Mucosa of stomach (tissue), 1 donor: Measurements from ENCODE around the gene KIF19.

Source experiments
- H3K27me3 ChIP-seq: one replicate; pipeline ENCODE4 v1.7.0; 2013; ENCODE audit warnings: mild to moderate bottlenecking, low read length; ENCODE audit not compliant: control insufficient read depth, insufficient read depth
- H3K36me3 ChIP-seq: one replicate; pipeline ENCODE4 v1.7.0; 2013; ENCODE audit warnings: low read length; ENCODE audit not compliant: control insufficient read depth, insufficient read depth
- H3K4me1 ChIP-seq: one replicate; pipeline ENCODE4 v1.7.0; 2013; ENCODE audit warnings: mild to moderate bottlenecking, low read length; ENCODE audit not compliant: control insufficient read depth, insufficient read depth
- H3K4me3 ChIP-seq: one replicate; pipeline ENCODE4 v1.7.0; 2013; ENCODE audit warnings: low read length
- H3K9ac ChIP-seq: one replicate; pipeline ENCODE4 v1.7.0; 2013; ENCODE audit warnings: mild to moderate bottlenecking, low read length, moderate library complexity
- H3K9me3 ChIP-seq: one replicate; pipeline ENCODE4 v1.7.0; 2013; ENCODE audit warnings: mild to moderate bottlenecking, low read length, moderate library complexity; ENCODE audit not compliant: control insufficient read depth
- donor health status: Pancreatic carcinoma.

KIF19 gene

DNA sequence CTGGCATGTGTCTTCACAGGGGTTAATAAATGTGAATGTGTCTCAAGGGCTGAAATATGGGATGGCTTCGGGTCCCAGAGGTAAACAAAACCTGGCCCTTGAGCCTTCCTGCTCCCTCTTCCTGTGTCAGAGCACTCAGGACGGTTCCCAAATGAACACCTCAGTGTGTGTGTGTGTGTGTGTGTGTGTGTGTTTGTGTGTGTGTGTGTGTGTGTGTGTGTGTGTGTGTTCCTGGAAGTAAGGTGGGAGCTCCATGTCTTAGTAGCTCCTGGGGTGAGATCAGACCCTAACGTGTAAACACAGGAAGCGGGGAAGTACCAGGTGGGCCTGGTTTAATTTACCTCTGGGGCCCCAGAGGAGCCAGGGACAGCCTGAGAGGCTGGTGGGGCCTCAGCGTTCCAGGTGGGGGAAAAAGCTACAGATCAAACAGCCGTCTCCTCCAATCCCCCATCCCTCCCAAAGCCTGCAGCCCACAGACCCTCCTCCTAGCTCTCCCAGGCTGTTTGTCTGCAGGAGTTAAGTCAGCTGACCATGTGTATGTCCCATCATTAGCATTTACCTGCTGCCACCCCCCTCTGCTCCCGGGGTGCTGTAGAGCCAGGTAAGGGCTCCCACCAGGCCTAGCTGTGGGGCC, 6.1 kb downstream of the KIF19 start:
- Histone ChIP-seq H3K9ac (no peak overlapping the region), H3K4me3 (no peak overlapping the region), H3K27me3 (peaks cover 20% of the 10 kb centered on the region), H3K4me1 (no peaks in the 10 kb centered on the region), H3K36me3 (no peaks in the 10 kb centered on the region), H3K9me3 (no peaks in the 10 kb centered on the region)

DNA sequence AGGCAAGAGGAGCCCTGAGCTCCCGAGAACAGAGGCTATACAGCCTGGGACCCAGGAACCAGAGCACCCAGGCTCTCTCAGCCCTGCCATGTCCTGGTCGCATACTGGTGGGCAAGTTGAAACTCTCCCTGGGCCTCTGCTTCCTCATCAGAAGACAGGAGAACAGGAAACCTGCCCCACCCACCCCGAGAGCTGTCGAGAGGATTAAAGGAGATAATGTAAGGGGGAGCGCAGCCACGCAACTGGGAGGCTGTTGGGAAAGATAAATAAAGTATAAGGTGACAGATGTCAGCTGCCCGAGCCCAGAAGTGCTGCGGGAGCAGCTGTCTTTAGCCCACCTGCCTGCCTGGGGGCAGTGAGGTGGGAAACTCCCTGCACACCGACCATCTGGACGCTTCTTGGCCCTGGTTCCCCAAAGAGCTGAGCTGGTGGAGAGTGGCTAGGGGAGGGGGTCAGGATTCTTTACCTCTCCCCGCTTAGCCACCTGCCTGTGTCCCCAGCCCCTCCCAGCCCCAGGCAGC, 6.8 kb downstream of the KIF19 start:
- no peak overlapping the region for H3K9ac ChIP-seq
- H3K27me3 ChIP-seq, result peaks cover 19% of the 10 kb centered on the region
- no peaks in the 10 kb centered on the region for H3K36me3 ChIP-seq
- no peaks in the 10 kb centered on the region for H3K4me1 ChIP-seq
- H3K9me3 ChIP-seq, result no peaks in the 10 kb centered on the region
- H3K4me3 ChIP-seq, result no peak overlapping the region

DNA sequence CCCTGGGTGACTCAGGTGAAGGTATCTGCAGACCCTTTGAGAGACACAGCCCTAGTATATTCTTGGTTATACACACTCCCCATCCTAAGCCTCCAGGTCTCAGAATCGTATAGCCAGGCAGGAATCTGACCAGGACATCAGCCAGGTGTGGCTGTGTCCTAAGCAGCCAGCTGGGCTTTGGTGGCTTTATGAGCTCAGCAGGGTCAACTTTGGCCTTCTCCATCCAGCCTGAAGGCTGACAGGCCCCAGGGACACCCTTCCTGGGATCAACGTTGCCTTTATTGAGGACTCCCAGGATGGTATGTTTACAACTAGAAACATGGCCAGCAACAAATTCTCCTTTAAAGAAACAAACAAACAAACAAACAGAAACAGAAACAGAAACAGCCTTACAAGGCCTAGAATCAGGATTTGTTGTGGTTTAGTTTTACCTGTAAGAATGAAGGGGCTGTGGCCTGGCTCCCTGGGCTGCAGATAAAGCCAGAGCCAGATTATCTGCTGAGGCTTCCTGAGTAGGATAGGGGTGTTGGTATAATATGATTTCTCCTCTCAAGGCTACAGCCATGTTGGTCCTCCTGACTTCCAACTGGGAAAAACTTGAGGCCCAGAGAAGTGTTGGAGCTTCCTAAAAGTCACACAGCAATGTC, 8.5 kb downstream of the KIF19 start:
- Histone ChIP-seq H3K36me3 (no peaks in the 10 kb centered on the region), H3K9me3 (no peaks in the 10 kb centered on the region), H3K4me1 (no peaks in the 10 kb centered on the region), H3K4me3 (no peak overlapping the region), H3K27me3 (peaks cover 16% of the 10 kb centered on the region), H3K9ac (no peak overlapping the region)

DNA sequence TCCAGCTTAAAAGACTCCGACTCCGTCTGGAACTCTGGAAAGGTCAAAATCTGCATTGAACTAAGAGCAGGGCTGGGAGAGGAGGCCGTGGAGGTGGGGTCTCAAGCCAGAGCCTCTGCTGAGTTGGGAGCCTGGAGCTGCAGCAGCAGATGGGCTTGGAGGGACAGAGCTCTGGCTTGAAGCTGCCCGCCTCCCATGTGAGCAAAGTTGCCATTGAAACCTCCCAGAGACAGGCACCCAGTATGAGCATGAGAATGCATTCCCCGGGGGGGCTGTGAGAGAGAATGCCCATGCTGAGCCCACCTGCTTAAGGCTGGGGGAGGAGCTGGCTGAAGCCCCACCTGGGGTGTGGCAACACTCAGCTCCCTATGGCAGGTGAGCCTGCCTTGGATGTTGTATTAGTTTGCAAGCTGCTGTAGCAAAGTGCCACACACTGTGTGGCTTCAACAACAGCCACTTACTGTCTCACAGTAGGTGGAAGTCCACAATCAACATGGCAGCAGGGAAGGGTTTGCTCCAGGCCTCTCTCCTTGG, 9.6 kb downstream of the KIF19 start:
- H3K4me1 ChIP-seq, result no peaks in the 10 kb centered on the region

DNA sequence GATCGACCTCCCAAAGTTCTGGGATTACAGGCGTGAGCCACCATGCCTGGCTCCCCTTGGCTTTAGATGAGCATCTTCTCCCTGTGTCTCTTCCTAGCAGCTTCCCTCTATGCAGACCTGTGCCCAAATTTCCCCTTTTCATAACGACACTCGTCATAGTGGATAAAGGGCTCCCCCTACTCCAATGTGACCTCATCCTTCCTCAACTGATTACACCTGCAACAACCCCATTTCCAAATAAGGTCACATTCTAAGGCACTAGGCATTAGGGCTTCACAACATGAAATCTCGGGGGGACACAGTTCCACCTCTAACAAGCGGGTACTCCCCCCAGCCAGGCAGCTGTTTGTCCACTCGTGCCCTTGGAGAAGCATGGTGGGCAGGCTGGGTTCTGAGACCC, 10.3 kb downstream of the KIF19 start:
- H3K4me3 ChIP-seq, result no peak overlapping the region
- no peak overlapping the region for H3K9ac ChIP-seq
- H3K9me3 ChIP-seq, result no peaks in the 10 kb centered on the region
- H3K27me3 ChIP-seq, result peaks cover 8% of the 10 kb centered on the region
- H3K4me1 ChIP-seq, result no peaks in the 10 kb centered on the region
- H3K36me3 ChIP-seq, result no peaks in the 10 kb centered on the region

More for the DNA sequence above, 9.6 kb downstream of the KIF19 start:
- Histone ChIP-seq H3K27me3 (peaks cover 13% of the 10 kb centered on the region), H3K9ac (no peak overlapping the region), H3K36me3 (no peaks in the 10 kb centered on the region), H3K4me3 (no peak overlapping the region), H3K9me3 (no peaks in the 10 kb centered on the region)

DNA sequence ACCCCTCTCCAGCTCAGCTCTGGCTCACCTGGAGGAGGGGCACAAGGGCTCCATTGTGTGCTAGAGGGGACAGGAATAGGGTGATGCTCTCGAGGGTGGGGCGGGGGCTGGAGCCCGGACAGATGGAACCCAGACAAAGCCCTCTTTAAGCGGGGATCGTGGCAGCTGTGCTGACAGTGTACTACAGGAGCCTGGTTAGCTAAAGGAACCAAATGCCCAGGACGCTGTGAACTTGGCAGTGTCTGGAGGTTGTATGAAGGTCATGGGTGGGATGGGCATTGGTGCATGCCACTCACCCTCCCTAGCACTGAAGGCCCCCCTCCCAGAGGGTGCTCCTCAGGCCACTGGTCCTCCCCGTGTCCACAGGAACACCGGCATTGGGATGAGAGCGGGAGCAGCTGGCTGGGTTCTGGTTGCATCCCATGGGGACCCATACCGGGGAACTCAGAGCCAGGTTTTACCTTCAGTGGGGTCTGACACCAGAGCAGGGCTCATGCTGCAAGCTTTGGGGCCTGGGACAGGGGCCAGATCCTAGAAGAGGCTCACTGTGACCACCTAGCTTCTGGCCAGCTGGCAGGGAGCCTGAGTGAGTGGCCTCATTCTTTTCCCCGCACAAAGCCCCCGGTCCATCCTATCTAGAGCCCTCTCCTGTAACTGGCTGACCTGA, 11.9 kb downstream of the KIF19 start:
- no peaks in the 10 kb centered on the region for H3K36me3 ChIP-seq
- no peak overlapping the region for H3K4me3 ChIP-seq
- H3K9ac ChIP-seq, result no peak overlapping the region
- no peaks in the 10 kb centered on the region for H3K4me1 ChIP-seq
- no peaks in the 10 kb centered on the region for H3K9me3 ChIP-seq
- H3K27me3 ChIP-seq, result peaks cover 6% of the 10 kb centered on the region

DNA sequence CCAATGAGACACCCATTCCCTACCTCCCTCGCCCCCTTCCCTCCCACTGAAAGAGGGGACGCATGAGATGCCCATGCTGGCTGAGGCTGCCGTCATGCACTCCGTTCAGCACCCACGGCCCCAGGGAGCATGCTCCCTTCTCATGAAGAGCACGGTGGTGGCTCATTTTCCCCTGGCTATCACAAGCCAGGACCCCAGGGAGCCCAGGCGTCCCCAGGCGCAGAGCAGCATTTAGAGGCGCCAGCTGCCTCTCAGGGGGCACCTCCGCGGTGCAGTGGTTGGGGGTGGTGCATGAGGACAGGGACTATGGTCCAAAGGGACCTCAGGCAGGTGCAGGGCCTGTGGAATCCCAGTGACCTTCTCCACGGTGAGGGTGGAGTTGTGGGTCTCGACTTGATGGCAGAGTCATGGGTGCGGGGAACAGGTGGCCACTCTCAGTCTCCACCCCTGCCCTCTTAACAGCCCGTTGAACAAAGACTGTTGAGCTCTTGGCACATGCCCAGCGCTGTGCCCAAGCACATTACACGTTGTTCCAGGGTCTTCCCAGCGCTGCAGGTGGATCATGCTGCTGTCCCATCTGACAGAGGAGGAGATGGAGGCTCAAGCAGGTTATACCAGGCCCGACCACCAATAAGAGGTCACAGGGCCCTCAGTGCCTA, 13.6 kb downstream of the KIF19 start:
- H3K9me3 ChIP-seq, result no peaks in the 10 kb centered on the region
- no peak overlapping the region for H3K9ac ChIP-seq
- H3K4me3 ChIP-seq, result no peak overlapping the region
- no peaks in the 10 kb centered on the region for H3K4me1 ChIP-seq
- H3K27me3 ChIP-seq, result peaks cover 12% of the 10 kb centered on the region
- H3K36me3 ChIP-seq, result no peaks in the 10 kb centered on the region

DNA sequence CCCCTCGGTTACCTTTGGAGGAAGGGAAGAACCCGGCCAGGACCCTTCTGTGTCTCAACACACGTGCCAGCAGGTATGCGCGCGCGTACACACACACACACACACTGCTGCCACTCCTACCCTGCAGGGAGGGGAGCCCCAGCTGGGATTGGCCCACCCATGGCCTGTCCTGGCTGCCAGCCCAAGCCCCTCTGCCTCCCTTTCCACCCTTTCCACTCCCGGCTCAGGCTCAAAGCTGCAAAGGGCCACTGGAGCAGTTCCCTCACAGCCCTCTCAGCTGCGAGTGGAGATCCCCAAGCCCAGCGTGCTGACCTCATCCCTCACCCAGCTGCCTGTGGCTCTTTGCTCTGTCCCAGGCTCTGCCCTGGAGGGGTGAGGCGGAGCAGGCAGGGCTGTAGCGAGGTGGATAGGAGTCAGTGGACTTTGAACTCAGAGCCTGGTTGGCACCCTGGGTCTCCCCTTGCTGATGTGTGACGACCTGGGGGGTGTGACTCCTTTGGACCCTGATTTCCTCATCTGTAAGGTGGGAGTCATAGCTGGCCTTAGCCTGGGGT, 14.5 kb downstream of the KIF19 start:
- peaks cover 12% of the 10 kb centered on the region for H3K27me3 ChIP-seq
- no peak overlapping the region for H3K9ac ChIP-seq
- H3K36me3 ChIP-seq, result no peaks in the 10 kb centered on the region
- no peaks in the 10 kb centered on the region for H3K4me1 ChIP-seq
- no peak overlapping the region for H3K4me3 ChIP-seq
- H3K9me3 ChIP-seq, result no peaks in the 10 kb centered on the region

DNA sequence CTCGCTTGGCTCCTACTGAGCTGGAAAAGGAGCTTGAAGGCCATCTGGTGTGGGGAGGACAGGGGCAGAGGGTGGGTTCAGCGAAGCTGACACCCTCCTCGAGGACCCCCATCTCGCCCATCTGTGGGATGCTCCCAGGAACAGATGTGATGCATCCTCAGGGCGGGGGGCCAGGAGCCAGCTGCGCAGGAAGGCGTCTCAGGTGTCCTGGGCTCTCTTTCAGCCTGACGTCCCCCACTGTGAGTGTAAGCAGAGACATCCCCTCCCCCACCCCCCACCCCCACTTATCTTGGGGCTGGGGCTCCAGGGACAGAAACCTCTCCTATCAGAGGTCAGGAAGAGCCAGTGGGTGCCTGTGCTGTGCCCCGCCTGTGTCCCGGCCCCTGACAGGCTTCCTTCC, 16.2 kb downstream of the KIF19 start:
- H3K27me3 ChIP-seq, result peaks cover 12% of the 10 kb centered on the region
- no peaks in the 10 kb centered on the region for H3K4me1 ChIP-seq

DNA sequence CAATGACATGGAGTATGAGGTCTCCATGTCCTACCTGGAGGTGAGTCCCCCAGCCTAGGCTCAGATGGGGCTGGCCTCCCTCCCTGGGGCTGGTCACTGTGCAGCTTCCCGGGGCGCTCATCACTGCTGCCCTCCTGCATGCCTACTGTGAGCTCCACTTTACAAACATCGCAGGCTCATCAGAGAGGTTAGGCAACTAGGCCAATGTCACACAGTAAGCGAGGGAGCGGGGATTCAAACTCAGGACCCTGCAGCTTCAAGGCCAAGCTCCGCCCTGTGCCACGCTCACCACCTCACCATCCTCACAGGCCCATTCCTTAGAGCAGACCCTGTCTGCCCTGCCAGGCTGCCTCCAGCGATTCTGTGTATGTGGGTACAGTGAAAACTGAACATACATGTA, 17.1 kb downstream of the KIF19 start:
- Histone ChIP-seq H3K36me3 (no peaks in the 10 kb centered on the region), H3K9me3 (no peaks in the 10 kb centered on the region), H3K27me3 (peaks cover 12% of the 10 kb centered on the region), H3K4me1 (no peaks in the 10 kb centered on the region), H3K4me3 (no peak overlapping the region), H3K9ac (no peak overlapping the region)

More for the DNA sequence above, 16.2 kb downstream of the KIF19 start:
- no peak overlapping the region for H3K4me3 ChIP-seq
- H3K36me3 ChIP-seq, result no peaks in the 10 kb centered on the region
- no peak overlapping the region for H3K9ac ChIP-seq
- H3K9me3 ChIP-seq, result no peaks in the 10 kb centered on the region

DNA sequence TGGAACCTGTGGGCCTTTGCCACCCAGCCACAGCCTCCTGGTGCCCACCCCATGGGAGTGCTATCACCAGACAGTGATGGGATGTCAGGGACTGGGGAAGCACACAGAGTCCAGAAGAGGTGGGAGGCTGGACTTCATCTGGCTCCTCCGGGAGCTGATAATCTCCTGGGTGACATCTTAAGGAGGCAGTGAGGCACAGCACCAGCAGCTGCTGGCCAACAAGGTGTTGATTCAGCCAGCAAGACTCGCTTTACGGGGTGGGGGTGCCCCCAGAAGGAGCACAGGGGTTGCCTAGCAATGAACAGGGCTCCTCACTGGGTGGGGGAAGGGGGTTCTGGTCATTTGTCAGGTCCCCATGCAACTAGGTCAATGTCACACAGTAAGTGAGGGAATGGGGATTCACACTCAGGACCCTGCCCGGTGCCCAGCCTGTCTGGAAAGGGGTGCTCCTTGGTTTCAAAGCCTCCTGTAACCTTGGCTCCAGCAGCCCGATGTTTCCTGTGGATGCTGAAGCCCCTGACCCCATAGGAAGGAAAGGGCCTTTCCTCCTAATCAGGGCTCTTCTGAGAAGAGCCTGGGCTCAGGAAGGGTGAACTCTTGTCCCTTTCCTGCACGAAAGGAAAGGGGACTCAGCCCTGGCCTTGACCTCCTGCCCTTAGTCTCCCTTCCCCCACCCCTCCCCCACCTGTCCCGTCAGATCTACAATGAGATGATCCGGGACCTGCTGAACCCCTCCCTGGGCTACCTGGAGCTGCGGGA, 17.7 kb downstream of the KIF19 start:
- Histone ChIP-seq H3K9me3 (no peaks in the 10 kb centered on the region), H3K27me3 (peaks cover 8% of the 10 kb centered on the region), H3K36me3 (no peaks in the 10 kb centered on the region), H3K4me1 (no peaks in the 10 kb centered on the region), H3K9ac (no peak overlapping the region), H3K4me3 (no peak overlapping the region)
